Hair follicular keratinocyte (primary cell): ENCODE results near the gene TXNRD2. TPM values are rescaled to one million over a fixed set of nuclear protein-coding genes. Genes with fewer than 3 reads are reported as not detected.

Experiments used
- total RNA-seq: library from RNA; depleted of rRNA; stranded (reverse); fragments of >200 nt; gene quantifications from 2 replicates; pipeline ENCODE4 v1.2.3, GENCODE V29; 2015

Gene TXNRD2
- 9.5 and 13.8 TPM in 2 replicates for total RNA-seq

GRCh38 chr22:19941365-19942082 is at the start of gene TXNRD2, which contains the start of gene COMT:
Gene TXNRD2 (minus strand): TSS chr22:19941818. CDS start chr22:19941803, 15 bp downstream.
Gene COMT (plus strand): TSS chr22:19941772. CDS start chr22:19962527, 20,755 bp downstream.

GRCh38 chr22:19854778-19855503 is 86.7 kb downstream of the TXNRD2 start, which contains the start of the genes GNB1L and RTL10:
Gene GNB1L (minus strand): TSS chr22:19854874. CDS start chr22:19821355, 33,519 bp downstream.
Gene RTL10 (minus strand): TSS chr22:19854874. CDS start chr22:19852261, 2,613 bp downstream.

Other genes starting within 250 kb of the TXNRD2 start
- gene SEPTIN5, start 227.3 kb downstream of the TXNRD2 start, total RNA-seq, result 2.6 and 14.9 TPM in 2 replicates
- gene GP1BB, start 218.3 kb downstream of the TXNRD2 start, total RNA-seq, result 2.8 and 2.9 TPM in 2 replicates
- 13.7 and 22.6 TPM in 2 replicates for gene TBX1, start 181.0 kb downstream of the TXNRD2 start, total RNA-seq
- 25.3 and 35.2 TPM in 2 replicates for gene GNB1L, start 86.9 kb downstream of the TXNRD2 start, total RNA-seq
- 10.5 and 13.6 TPM in 2 replicates for gene RTL10, start 86.9 kb downstream of the TXNRD2 start, total RNA-seq
- gene COMT, start within 50 bp of the TXNRD2 start, total RNA-seq, result 264 and 269 TPM in 2 replicates
- 15.1 and 16.1 TPM in 2 replicates for gene ARVCF, start 75.0 kb upstream of the TXNRD2 start, total RNA-seq
- gene TANGO2, start 79.3 kb upstream of the TXNRD2 start, total RNA-seq, result 16.3 and 18.7 TPM in 2 replicates
- gene DGCR8, start 138.4 kb upstream of the TXNRD2 start, total RNA-seq, result 10.7 and 11.0 TPM in 2 replicates
- gene RANBP1, start 174.3 kb upstream of the TXNRD2 start, total RNA-seq, result 421 and 961 TPM in 2 replicates
- gene TRMT2A, start 175.4 kb upstream of the TXNRD2 start, total RNA-seq, result 28.1 and 35.6 TPM in 2 replicates
- 15.9 and 16.7 TPM in 2 replicates for gene ZDHHC8, start 190.0 kb upstream of the TXNRD2 start, total RNA-seq
- gene CCDC188, start 209.2 kb upstream of the TXNRD2 start, total RNA-seq, result not detected in 2 replicates